Cardiac muscle cell (in vitro differentiated cells and primary cell): ENCODE results near the gene ALCAM. TPM values are rescaled to one million over a fixed set of nuclear protein-coding genes. Genes with fewer than 3 reads are reported as not detected.

ENCODE experiments used
- DNase-seq, 2 donors: peaks; one replicate each; pipeline versions ENCODE4 v3.0.0 to v3.0.0-alpha.2; 2010 to 2017; ENCODE audit warnings: low read depth in 1 of 2, low spot score in 1 of 2
- H3K27ac ChIP-seq: fragments of 200-600 bp; sonication (generic); 2 replicates; pipeline ENCODE4 v1.5.1; 2016
- H3K27me3 ChIP-seq: fragments of 200-600 bp; sonication (generic); 2 replicates; pipeline ENCODE4 v1.6.0; 2016; ENCODE audit warnings: control low read depth
- H3K36me3 ChIP-seq: fragments of 200-600 bp; sonication (generic); 2 replicates; pipeline ENCODE4 v1.5.1; 2016; ENCODE audit warnings: control low read depth
- H3K4me1 ChIP-seq: fragments of 200-600 bp; sonication (generic); 2 replicates; pipeline ENCODE4 v1.8.1; 2017; ENCODE audit warnings: low read depth, mild to moderate bottlenecking, mixed run types
- H3K4me3 ChIP-seq: fragments of 200-600 bp; sonication (generic); 2 replicates; pipeline ENCODE4 v1.5.1; 2016; ENCODE audit warnings: mild to moderate bottlenecking
- H3K9me3 ChIP-seq: fragments of 200-600 bp; sonication (generic); 2 replicates; pipeline ENCODE4 v1.5.1; 2017; ENCODE audit warnings: low read depth, mild to moderate bottlenecking, control low read depth
- polyA plus RNA-seq: library from polyadenylated mRNA; unstranded; fragments of >200 nt; fragmentation: Nextera tagmentation; extraction: Ambion mirVana; gene quantifications from 2 replicates; pipeline ENCODE4 v1.2.1, GENCODE V29; 2016
- total RNA-seq: library from RNA; depleted of rRNA; stranded (reverse); fragments of >200 nt; gene quantifications from 2 replicates; pipeline ENCODE4 v1.2.3, GENCODE V29; 2016
- TF ChIP-seq, protein P1 (sequence below): IDR thresholded peaks from 2 replicates; pipeline ENCODE4 v1.5.1; 2012; ENCODE audit warnings: low read depth, mild to moderate bottlenecking, low read length

Gene ALCAM
- total and polyA plus RNA-seq, 2 experiments from 2014 or later: 15.3 to 28.9 TPM

- H3K4me1 ChIP-seq: no peaks in the 10 kb centered on the region
- H3K27me3 ChIP-seq: no peaks in the 10 kb centered on the region
- no peaks in the 10 kb centered on the region for H3K9me3 ChIP-seq
- H3K36me3 ChIP-seq: no peaks in the 10 kb centered on the region
- no peak overlapping the region for H3K27ac ChIP-seq
- no peak for DNase-seq
- no peak overlapping the region for H3K4me3 ChIP-seq
- TF ChIP-seq, protein P1, sequence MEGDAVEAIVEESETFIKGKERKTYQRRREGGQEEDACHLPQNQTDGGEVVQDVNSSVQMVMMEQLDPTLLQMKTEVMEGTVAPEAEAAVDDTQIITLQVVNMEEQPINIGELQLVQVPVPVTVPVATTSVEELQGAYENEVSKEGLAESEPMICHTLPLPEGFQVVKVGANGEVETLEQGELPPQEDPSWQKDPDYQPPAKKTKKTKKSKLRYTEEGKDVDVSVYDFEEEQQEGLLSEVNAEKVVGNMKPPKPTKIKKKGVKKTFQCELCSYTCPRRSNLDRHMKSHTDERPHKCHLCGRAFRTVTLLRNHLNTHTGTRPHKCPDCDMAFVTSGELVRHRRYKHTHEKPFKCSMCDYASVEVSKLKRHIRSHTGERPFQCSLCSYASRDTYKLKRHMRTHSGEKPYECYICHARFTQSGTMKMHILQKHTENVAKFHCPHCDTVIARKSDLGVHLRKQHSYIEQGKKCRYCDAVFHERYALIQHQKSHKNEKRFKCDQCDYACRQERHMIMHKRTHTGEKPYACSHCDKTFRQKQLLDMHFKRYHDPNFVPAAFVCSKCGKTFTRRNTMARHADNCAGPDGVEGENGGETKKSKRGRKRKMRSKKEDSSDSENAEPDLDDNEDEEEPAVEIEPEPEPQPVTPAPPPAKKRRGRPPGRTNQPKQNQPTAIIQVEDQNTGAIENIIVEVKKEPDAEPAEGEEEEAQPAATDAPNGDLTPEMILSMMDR: no peak
These were observed 64.5 kb downstream of the ALCAM start for GRCh38 chr3:105431200-105431599.

DNA sequence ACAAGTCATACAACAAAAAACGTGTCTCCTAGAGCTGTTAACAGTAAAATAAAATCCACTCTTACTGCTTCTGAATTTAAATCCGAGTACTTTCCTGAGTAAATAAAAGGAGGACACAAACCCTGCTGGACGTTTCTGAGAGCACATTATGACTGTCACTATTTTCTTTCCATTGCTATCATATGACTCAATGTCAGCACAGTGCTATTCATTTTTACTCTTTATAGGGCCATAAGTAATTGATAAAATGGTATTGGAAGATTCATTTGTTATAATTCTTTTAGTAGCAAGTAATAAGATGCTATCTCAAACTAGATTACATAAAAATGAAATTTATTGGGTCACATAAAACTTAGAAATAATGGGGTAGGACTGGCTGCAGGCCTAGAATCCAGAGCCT, 68.6 kb downstream of the ALCAM start:
- no peak overlapping the region for H3K27ac ChIP-seq
- TF ChIP-seq, protein P1: no peak
- no peaks in the 10 kb centered on the region for H3K9me3 ChIP-seq
- H3K36me3 ChIP-seq: no peaks in the 10 kb centered on the region
- H3K27me3 ChIP-seq: no peaks in the 10 kb centered on the region
- no peak for DNase-seq
- no peak overlapping the region for H3K4me3 ChIP-seq
- H3K4me1 ChIP-seq: peaks cover 9% of the 10 kb centered on the region

DNA sequence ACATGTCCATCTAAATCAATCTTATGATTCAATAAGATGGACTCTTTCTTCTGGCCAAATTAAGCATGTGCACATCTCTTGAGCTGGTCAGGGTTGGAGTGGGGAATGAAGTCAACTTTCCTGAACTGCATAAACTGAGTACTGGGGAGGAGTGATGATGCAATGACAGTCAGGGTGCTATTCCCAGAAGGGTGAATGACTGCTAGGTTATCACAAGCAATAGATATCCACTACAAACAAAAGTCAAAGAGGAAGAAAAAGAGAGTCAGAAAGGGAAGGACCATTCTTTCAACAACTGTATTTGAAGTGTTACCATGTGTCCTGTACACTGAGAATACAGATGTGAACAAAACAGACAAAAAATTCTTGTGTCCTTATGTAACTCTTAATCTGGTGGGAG, 70.0 kb downstream of the ALCAM start:
- Histone ChIP-seq H3K9me3 (no peaks in the 10 kb centered on the region), H3K27me3 (no peaks in the 10 kb centered on the region), H3K36me3 (no peaks in the 10 kb centered on the region), H3K4me3 (no peak overlapping the region), H3K27ac (no peak overlapping the region), H3K4me1 (peaks cover 16% of the 10 kb centered on the region)
- DNase-seq: no peak
- TF ChIP-seq, protein P1: no peak

DNA sequence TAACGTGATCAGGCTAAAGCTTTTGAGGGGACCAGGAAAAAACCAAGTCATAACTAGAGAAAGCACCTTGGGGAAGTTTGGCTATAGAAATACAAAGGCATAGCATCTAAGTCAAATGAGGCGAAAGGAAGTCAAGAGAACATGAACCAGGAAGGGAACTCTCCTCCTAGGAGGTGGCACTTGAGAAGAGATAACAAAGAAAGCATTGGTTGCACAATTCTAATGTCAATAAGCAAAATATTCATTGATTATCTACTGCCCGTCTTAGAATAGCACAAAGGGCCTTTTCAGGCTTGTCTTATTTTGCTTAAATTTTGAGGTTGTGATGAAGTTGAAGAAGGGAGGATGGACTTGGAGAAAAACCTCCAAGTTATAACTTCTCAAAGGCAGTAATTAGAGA, 73.4 kb downstream of the ALCAM start:
- H3K27ac ChIP-seq: no peak overlapping the region
- H3K4me3 ChIP-seq: no peak overlapping the region
- H3K36me3 ChIP-seq: no peaks in the 10 kb centered on the region
- no peaks in the 10 kb centered on the region for H3K27me3 ChIP-seq
- no peak for DNase-seq
- H3K4me1 ChIP-seq: peaks cover 17% of the 10 kb centered on the region
- no peaks in the 10 kb centered on the region for H3K9me3 ChIP-seq
- TF ChIP-seq, protein P1: no peak

- H3K4me3 ChIP-seq: no peak overlapping the region
- no peak for DNase-seq
- H3K9me3 ChIP-seq: no peaks in the 10 kb centered on the region
- H3K27ac ChIP-seq: no peak overlapping the region
- no peaks in the 10 kb centered on the region for H3K36me3 ChIP-seq
- no peaks in the 10 kb centered on the region for H3K27me3 ChIP-seq
- TF ChIP-seq, protein P1: no peak
- H3K4me1 ChIP-seq: peaks cover 34% of the 10 kb centered on the region
These were observed 78.0 kb downstream of the ALCAM start for GRCh38 chr3:105444725-105445124.

GRCh38 chr3:105448338-105448982, 81.8 kb downstream of the ALCAM start:
- Histone ChIP-seq H3K4me3 (no peak overlapping the region), H3K36me3 (no peaks in the 10 kb centered on the region), H3K27me3 (no peaks in the 10 kb centered on the region), H3K4me1 (peaks cover 20% of the 10 kb centered on the region), H3K27ac (peak overlapping the region; percentile 17), H3K9me3 (no peaks in the 10 kb centered on the region)
- TF ChIP-seq, protein P1: no peak
- peak; percentile 19 to 73 for DNase-seq
